ENCODE data around the gene LRP1B.

The LRP1B gene

GRCh38 chr2:141666191-141666590, 464.6 kb downstream of the LRP1B start:
- TF ChIP-seq SNAI2 (CRISPR knock-in tag; IDR thresholded peaks at IDR 0.05) = no peak
- TF ChIP-seq ESRRG (CRISPR knock-in tag; IDR thresholded peaks at IDR 0.05) = no peak
- no peak for TF ChIP-seq TSHZ2 (CRISPR knock-in tag; IDR thresholded peaks at IDR 0.05)
- no peak for TF ChIP-seq CSRNP3 (CRISPR knock-in tag; IDR thresholded peaks at IDR 0.05)
- TF ChIP-seq ISL1 (CRISPR knock-in tag; IDR thresholded peaks at IDR 0.05) = no peak
- no peak for TF ChIP-seq BACH2 (CRISPR knock-in tag; IDR thresholded peaks at IDR 0.05; ENCODE audit: borderline replicate concordance)
- no peak for TF ChIP-seq ZFP30 (CRISPR knock-in tag; IDR thresholded peaks at IDR 0.05)
- TF ChIP-seq OSR1 (CRISPR knock-in tag; IDR thresholded peaks at IDR 0.05) = no peak
- TF ChIP-seq TCF4 (CRISPR knock-in tag; IDR thresholded peaks at IDR 0.05; ENCODE audit: borderline replicate concordance) = no peak
- no peak for TF ChIP-seq PPARA (CRISPR knock-in tag; IDR thresholded peaks at IDR 0.05; ENCODE audit: borderline replicate concordance)
- TF ChIP-seq ARNTL (CRISPR knock-in tag; IDR thresholded peaks at IDR 0.05; ENCODE audit: borderline replicate concordance, low read depth) = no peak
- no peak for TF ChIP-seq GLIS3 (CRISPR knock-in tag; IDR thresholded peaks at IDR 0.05)
- no peak for TF ChIP-seq CREB5 (CRISPR knock-in tag; IDR thresholded peaks at IDR 0.05; ENCODE audit: low read depth)
- TF ChIP-seq TOX (CRISPR knock-in tag; IDR thresholded peaks at IDR 0.05; ENCODE audit: borderline replicate concordance) = no peak
- TF ChIP-seq POU6F1 (CRISPR knock-in tag; IDR thresholded peaks at IDR 0.05; ENCODE audit: borderline replicate concordance, low read depth) = no peak
- TF ChIP-seq ZFP3 (CRISPR knock-in tag; IDR thresholded peaks at IDR 0.05) = no peak
- no peak for TF ChIP-seq ZNF8 (CRISPR knock-in tag; IDR thresholded peaks at IDR 0.05)
- ATAC-seq = no peak

GRCh38 chr2:141660232-141660631, 470.6 kb downstream of the LRP1B start:
- ATAC-seq = no peak
- TF ChIP-seq TOX (CRISPR knock-in tag; IDR thresholded peaks at IDR 0.05; ENCODE audit: borderline replicate concordance) = no peak
- no peak for TF ChIP-seq POU6F1 (CRISPR knock-in tag; IDR thresholded peaks at IDR 0.05; ENCODE audit: borderline replicate concordance, low read depth)
- no peak for TF ChIP-seq TSHZ2 (CRISPR knock-in tag; IDR thresholded peaks at IDR 0.05)
- no peak for TF ChIP-seq ARNTL (CRISPR knock-in tag; IDR thresholded peaks at IDR 0.05; ENCODE audit: borderline replicate concordance, low read depth)
- no peak for TF ChIP-seq CSRNP3 (CRISPR knock-in tag; IDR thresholded peaks at IDR 0.05)
- TF ChIP-seq OSR1 (CRISPR knock-in tag; IDR thresholded peaks at IDR 0.05) = no peak
- TF ChIP-seq RARB (CRISPR knock-in tag; IDR thresholded peaks at IDR 0.05) = no peak
- no peak for TF ChIP-seq GLIS3 (CRISPR knock-in tag; IDR thresholded peaks at IDR 0.05)
- no peak for TF ChIP-seq TCF4 (CRISPR knock-in tag; IDR thresholded peaks at IDR 0.05; ENCODE audit: borderline replicate concordance)
- no peak for TF ChIP-seq ZFP30 (CRISPR knock-in tag; IDR thresholded peaks at IDR 0.05)
- no peak for TF ChIP-seq CSDC2 (CRISPR knock-in tag; IDR thresholded peaks at IDR 0.05)
- no peak for TF ChIP-seq SNAI2 (CRISPR knock-in tag; IDR thresholded peaks at IDR 0.05)
- TF ChIP-seq ZFP3 (CRISPR knock-in tag; IDR thresholded peaks at IDR 0.05) = no peak
- TF ChIP-seq BACH2 (CRISPR knock-in tag; IDR thresholded peaks at IDR 0.05; ENCODE audit: borderline replicate concordance) = no peak
- no peak for TF ChIP-seq CREB5 (CRISPR knock-in tag; IDR thresholded peaks at IDR 0.05; ENCODE audit: low read depth)

All from SK-N-SH treated with all-trans-retinoic acid at 6 μM for 48 hours (cell line).